MM.1S (cell line): ENCODE results near the gene SNRNP48.

Experiments
- DNase-seq: peaks from one replicate; pipeline ENCODE4 v3.0.0-alpha.2; 2015
- H2AFZ ChIP-seq: fragments of 300-600 bp; sonication (generic); 2 replicates; pipeline ENCODE4 v1.6.0; 2016; ENCODE audit warnings: antibody characterized with exemption, low read length
- H3F3A ChIP-seq: fragments of 300-600 bp; sonication (generic); 2 replicates; pipeline ENCODE4 v1.6.1; 2016; ENCODE audit warnings: mild to moderate bottlenecking, antibody characterized with exemption, low read length, moderate library complexity, mixed read lengths; ENCODE audit not compliant: insufficient read depth
- H3K27ac ChIP-seq: fragments of 300-600 bp; sonication (generic); 2 replicates; pipeline ENCODE4 v1.5.1; 2016; ENCODE audit warnings: mild to moderate bottlenecking, low read length
- H3K27me3 ChIP-seq: fragments of 300-600 bp; sonication (generic); replicated peaks from 2 replicates; pipeline ENCODE4 v1.6.0; 2016; ENCODE audit warnings: low read length; ENCODE audit not compliant: insufficient read depth
- H3K36me3 ChIP-seq: fragments of 300-600 bp; sonication (generic); replicated peaks from 2 replicates; pipeline ENCODE4 v1.6.1; 2016; ENCODE audit warnings: mild to moderate bottlenecking, low read length, mixed read lengths; ENCODE audit not compliant: insufficient read depth
- H3K4me1 ChIP-seq: fragments of 300-600 bp; sonication (generic); 2 replicates; pipeline ENCODE4 v1.6.1; 2016; ENCODE audit warnings: low read length, mixed read lengths
- H3K4me2 ChIP-seq: fragments of 300-600 bp; sonication (generic); 2 replicates; pipeline ENCODE4 v1.6.0; 2016; ENCODE audit warnings: low read depth, low read length
- H3K4me3 ChIP-seq: fragments of 300-600 bp; sonication (generic); 2 replicates; pipeline ENCODE4 v1.5.1; 2016; ENCODE audit warnings: low read length, mixed read lengths
- H3K79me2 ChIP-seq: fragments of 300-600 bp; sonication (generic); 2 replicates; pipeline ENCODE4 v1.6.1; 2016; ENCODE audit warnings: mixed run types, low read length, mixed read lengths
- H3K9ac ChIP-seq: fragments of 300-600 bp; sonication (generic); 2 replicates; pipeline ENCODE4 v1.6.1; 2016; ENCODE audit warnings: low read length, mixed read lengths
- H3K9me2 ChIP-seq: fragments of 300-600 bp; sonication (generic); replicated peaks from 2 replicates; pipeline ENCODE4 v1.6.1; 2016; ENCODE audit warnings: mild to moderate bottlenecking, low read length, mixed read lengths; ENCODE audit not compliant: insufficient read depth
- H3K9me3 ChIP-seq: fragments of 300-600 bp; sonication (generic); replicated peaks from 2 replicates; pipeline ENCODE4 v1.6.1; 2016; ENCODE audit warnings: mild to moderate bottlenecking, low read length, mixed read lengths; ENCODE audit not compliant: insufficient read depth
- H4K20me1 ChIP-seq: fragments of 300-600 bp; sonication (generic); 2 replicates; pipeline ENCODE4 v1.6.1; 2016; ENCODE audit warnings: mild to moderate bottlenecking, low read length, moderate library complexity, mixed read lengths; ENCODE audit not compliant: insufficient read depth
- EZH2 ChIP-seq: fragments of 300-600 bp; sonication (generic); optimal IDR thresholded peaks from 2 replicates; pipeline ENCODE3; 2017; ENCODE audit warnings: low read depth, mild to moderate bottlenecking, antibody characterized with exemption, low read length, mixed read lengths
- EZH2phosphoT487 ChIP-seq: fragments of 300-600 bp; sonication (generic); IDR thresholded peaks from 2 replicates; pipeline ENCODE4 v1.6.1; 2018; ENCODE audit warnings: antibody characterized with exemption, low read length
- TF ChIP-seq, protein P1 (sequence below): fragments of 300-600 bp; sonication (generic); IDR thresholded peaks from 2 replicates; pipeline ENCODE4 v1.5.1; 2016; ENCODE audit warnings: antibody characterized with exemption, low read length, mixed read lengths

SNRNP48 gene

DNA sequence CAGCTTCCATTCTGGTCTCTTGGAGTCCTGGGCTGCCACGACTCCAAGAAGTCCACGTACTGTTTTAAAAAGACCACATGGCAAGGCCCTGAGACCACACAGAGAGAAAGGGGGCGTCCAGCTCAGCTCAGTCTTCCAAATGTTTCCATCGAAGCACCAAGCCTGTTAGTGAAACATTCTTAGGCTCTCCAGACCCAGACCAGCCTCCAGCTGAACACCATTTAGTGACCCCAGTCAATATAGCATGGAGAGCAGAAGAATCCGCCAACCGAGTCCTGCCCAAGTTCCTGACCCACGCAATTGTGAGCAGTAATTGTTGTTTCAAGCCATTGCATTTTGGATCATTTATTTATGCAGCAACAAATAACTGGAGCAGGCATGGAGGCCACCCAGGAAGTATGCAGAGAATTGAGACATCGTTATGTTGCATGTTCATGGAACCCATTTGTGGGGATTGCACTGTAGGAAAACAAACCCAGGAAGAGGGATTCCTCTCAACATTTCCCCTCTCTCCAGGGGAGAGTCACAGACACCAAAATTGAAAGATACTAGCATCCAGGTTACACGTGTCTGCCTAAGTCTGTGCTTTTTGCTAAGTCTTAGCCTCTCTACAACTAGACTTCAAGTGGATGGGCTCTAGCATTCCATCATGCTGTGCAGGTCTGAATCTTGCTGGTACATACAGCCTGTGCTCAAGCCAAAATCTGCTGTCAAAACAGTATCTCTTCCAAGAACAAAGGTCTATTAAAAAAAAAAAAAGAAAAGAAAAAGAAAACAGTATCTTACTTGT is 42.7 kb downstream of the SNRNP48 start:
- Histone ChIP-seq H3K27me3 (0 out of 2 replicates have a peak, but pooled peaks cover 4% of the 10 kb centered on the region), H3K9me2 (no peaks in the 10 kb centered on the region), H3K9ac (no peak overlapping the region), H3K79me2 (no peaks in the 10 kb centered on the region), H2AFZ (no peak overlapping the region), H3F3A (no peaks in the 10 kb centered on the region), H3K4me3 (no peak overlapping the region), H3K36me3 (no peaks in the 10 kb centered on the region), H3K4me2 (no peak overlapping the region), H3K9me3 (no peaks in the 10 kb centered on the region), H3K4me1 (no peaks in the 10 kb centered on the region), H4K20me1 (no peaks in the 10 kb centered on the region), H3K27ac (no peak overlapping the region)
- TF ChIP-seq, protein P1, sequence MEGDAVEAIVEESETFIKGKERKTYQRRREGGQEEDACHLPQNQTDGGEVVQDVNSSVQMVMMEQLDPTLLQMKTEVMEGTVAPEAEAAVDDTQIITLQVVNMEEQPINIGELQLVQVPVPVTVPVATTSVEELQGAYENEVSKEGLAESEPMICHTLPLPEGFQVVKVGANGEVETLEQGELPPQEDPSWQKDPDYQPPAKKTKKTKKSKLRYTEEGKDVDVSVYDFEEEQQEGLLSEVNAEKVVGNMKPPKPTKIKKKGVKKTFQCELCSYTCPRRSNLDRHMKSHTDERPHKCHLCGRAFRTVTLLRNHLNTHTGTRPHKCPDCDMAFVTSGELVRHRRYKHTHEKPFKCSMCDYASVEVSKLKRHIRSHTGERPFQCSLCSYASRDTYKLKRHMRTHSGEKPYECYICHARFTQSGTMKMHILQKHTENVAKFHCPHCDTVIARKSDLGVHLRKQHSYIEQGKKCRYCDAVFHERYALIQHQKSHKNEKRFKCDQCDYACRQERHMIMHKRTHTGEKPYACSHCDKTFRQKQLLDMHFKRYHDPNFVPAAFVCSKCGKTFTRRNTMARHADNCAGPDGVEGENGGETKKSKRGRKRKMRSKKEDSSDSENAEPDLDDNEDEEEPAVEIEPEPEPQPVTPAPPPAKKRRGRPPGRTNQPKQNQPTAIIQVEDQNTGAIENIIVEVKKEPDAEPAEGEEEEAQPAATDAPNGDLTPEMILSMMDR = no peak
- TF ChIP-seq EZH2phosphoT487 (no peak), EZH2 (no peak)
- DNase-seq = no peak

- no peaks in the 10 kb centered on the region for H3F3A ChIP-seq
- no peak overlapping the region for H3K27ac ChIP-seq
- H4K20me1 ChIP-seq = no peaks in the 10 kb centered on the region
- H3K9me3 ChIP-seq = no peaks in the 10 kb centered on the region
- H3K4me2 ChIP-seq = no peak overlapping the region
- no peak overlapping the region for H3K9ac ChIP-seq
- H2AFZ ChIP-seq = no peak overlapping the region
- no peak for DNase-seq
- no peaks in the 10 kb centered on the region for H3K36me3 ChIP-seq
- TF ChIP-seq EZH2phosphoT487 = no peak
- TF ChIP-seq, protein P1 = no peak
- no peak for TF ChIP-seq EZH2
- H3K9me2 ChIP-seq = no peaks in the 10 kb centered on the region
- H3K4me3 ChIP-seq = no peak overlapping the region
- no peaks in the 10 kb centered on the region for H3K4me1 ChIP-seq
- H3K27me3 ChIP-seq = 0 out of 2 replicates have a peak, but pooled peaks cover 4% of the 10 kb centered on the region
- H3K79me2 ChIP-seq = no peaks in the 10 kb centered on the region
These were observed 43.4 kb downstream of the SNRNP48 start for GRCh38 chr6:7633361-7633760.

DNA sequence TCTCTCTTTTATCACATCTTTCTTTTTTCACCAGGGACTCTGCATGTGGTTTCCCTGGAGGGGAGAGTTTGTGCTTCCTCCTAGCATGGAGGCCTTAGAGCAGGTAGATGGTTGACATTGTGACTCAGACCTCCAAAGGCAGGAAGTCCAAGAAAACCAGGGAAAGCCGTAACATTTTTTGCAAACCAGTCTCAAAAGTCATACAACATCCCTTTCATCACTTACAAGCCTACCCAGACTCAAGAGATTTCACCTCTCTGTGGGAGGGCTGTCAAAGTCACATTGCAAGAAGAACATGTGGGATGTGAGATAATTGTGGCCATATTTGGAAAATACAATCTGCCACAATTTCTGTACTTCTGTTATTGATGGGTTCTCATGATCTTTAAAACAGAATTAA is 46.2 kb downstream of the SNRNP48 start:
- Histone ChIP-seq H3K79me2 (no peaks in the 10 kb centered on the region), H2AFZ (no peak overlapping the region), H3K9me2 (no peaks in the 10 kb centered on the region), H3K9ac (no peak overlapping the region), H4K20me1 (no peaks in the 10 kb centered on the region), H3K4me2 (no peak overlapping the region), H3K4me3 (no peak overlapping the region), H3K4me1 (no peaks in the 10 kb centered on the region), H3F3A (no peaks in the 10 kb centered on the region), H3K9me3 (no peaks in the 10 kb centered on the region), H3K27ac (no peak overlapping the region), H3K27me3 (0 out of 2 replicates have a peak, but pooled peaks cover 4% of the 10 kb centered on the region), H3K36me3 (no peaks in the 10 kb centered on the region)
- DNase-seq = no peak
- TF ChIP-seq EZH2phosphoT487 = no peak
- TF ChIP-seq EZH2 = no peak
- TF ChIP-seq, protein P1 = no peak
